Coronary artery (tissue), 2 donors: ENCODE data around the gene CHRM4.

Experiments used
- DNase-seq: peaks from one replicate; pipeline ENCODE4 v3.0.0-alpha.2; 2017; ENCODE audit warnings: low spot score
- H3K27ac ChIP-seq, 2 donors: fragments of 200-600 bp; sonication (generic); one replicate each; pipeline ENCODE4 v1.5.1; 2016 to 2019
- H3K4me3 ChIP-seq: fragments of 200-600 bp; sonication (generic); 2 replicates; pipeline ENCODE4 v1.5.1; 2016; ENCODE audit warnings: mild to moderate bottlenecking, moderate library complexity
- TF ChIP-seq, protein P1 (sequence below): fragments of 200-600 bp; sonication (generic); IDR thresholded peaks from one replicate; pipeline ENCODE4 v1.5.1; 2019; ENCODE audit warnings: antibody characterized with exemption

CHRM4 gene

DNA sequence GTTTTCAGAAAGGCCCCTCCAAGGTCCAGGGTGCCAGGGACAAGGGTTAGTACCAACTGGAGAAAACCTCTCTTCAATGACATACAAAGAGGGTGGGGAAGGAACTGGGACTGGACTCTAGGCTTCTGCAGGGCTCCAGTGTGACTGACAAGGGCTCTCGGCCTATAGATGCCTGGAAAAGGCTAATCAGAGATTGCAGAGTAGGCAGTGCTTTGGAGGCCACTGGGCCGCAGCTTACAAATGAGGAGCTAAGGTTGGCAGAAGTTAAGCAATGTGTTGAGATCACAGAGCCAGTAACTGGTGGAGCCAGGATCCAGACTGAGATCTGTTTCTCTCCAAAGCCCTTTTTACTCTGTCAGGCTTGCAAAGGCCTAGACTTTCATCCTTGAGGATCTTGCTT lies 51.8 kb downstream of the CHRM4 start:
- Histone ChIP-seq H3K4me3 (no peak overlapping the region), H3K27ac (peak overlapping the region in 1 of 2 donors; percentile 54)
- TF ChIP-seq, protein P1, sequence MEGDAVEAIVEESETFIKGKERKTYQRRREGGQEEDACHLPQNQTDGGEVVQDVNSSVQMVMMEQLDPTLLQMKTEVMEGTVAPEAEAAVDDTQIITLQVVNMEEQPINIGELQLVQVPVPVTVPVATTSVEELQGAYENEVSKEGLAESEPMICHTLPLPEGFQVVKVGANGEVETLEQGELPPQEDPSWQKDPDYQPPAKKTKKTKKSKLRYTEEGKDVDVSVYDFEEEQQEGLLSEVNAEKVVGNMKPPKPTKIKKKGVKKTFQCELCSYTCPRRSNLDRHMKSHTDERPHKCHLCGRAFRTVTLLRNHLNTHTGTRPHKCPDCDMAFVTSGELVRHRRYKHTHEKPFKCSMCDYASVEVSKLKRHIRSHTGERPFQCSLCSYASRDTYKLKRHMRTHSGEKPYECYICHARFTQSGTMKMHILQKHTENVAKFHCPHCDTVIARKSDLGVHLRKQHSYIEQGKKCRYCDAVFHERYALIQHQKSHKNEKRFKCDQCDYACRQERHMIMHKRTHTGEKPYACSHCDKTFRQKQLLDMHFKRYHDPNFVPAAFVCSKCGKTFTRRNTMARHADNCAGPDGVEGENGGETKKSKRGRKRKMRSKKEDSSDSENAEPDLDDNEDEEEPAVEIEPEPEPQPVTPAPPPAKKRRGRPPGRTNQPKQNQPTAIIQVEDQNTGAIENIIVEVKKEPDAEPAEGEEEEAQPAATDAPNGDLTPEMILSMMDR: no peak
- no peak for DNase-seq

DNA sequence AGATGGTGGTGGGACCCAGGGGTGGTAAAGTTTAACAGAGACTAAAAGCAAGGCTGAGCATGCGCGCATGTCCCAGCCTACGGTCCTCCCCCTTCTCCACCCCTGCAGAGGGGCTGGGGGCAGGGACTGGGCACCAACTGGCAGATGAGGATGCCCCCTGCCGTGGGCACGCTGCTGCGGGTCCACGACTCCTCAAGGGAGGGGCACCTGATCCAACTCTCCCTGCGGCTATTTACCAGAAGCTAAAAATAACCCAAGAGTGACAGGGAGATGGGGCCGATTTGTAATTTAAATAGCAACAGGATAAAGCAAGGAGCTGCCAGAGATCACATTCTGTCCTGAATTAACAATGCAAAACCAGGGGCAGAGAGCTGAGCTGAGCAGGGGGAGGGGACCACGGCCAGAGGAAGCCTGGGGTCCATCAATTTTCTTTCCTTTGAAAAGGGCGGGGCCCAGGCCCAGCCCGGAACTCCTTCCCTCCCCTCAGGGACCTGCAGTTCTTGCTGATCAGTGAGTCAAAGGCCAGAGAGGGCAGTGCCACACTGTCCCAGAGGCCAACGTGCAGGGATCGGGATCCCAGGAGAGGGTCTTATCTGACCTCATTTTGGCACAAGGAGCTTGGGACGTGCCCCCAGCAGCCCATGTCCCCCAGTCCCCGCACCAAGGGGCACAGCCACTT lies 52.4 kb downstream of the CHRM4 start:
- Histone ChIP-seq H3K27ac (peak overlapping the region in 1 of 2 donors; percentile 60), H3K4me3 (peak overlapping the region; percentile 56)
- TF ChIP-seq, protein P1: no peak
- no peak for DNase-seq

DNA sequence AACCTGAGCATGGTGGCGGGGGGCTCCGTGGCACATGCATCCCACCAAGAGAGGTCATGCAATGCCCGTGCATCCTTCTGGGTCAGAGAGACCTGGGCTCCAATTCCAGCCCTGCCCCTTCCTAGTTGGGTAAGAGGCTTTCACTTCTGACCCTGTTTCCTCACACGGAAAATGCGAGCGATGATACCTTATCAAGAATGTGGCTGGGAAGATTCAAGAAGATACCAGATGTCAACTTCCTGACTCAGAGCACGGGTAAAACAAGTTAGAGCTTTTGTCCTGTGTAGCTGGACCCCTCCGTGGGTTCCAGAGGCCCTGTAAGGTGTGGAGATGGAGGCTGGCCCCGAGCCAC lies 53.0 kb downstream of the CHRM4 start:
- no peak for DNase-seq
- TF ChIP-seq, protein P1: no peak
- peak overlapping the region in 1 of 2 donors; percentile 60 for H3K27ac ChIP-seq
- H3K4me3 ChIP-seq: peak overlapping the region; percentile 56

DNA sequence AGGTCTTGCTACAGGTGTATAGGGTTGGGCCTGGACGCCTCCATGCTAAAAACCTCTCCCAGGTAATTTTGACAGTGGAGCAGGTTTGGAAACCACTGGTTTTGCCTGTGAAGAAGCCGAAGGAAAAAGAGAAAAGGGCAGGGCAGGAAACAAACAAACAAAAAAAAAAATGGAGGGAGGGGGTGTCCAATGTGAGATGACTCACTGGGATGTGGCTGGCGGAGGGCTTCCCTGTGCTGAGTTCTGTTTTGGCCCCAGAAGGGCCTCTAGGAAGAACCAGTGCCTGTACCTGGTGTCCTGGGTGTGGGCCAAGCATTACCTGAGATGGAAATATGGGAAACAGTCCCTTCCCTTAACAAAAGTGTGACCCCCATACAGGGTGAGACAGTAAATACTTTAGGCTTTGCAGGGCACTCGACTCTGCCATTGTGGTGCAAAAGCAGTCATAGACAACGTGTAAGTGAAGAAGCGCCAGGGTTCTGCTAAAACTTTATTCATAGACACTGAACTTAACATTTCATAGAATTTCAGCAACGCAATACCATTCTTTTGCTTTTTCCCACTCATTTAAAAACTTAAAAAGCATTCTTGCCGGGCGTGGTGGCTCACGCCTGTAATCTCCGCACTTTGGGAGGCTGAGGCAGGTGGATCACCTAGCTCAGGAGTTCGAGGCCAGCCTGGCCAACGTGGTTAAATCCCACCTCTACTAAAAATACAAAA lies 53.8 kb downstream of the CHRM4 start:
- H3K4me3 ChIP-seq: no peak overlapping the region
- TF ChIP-seq, protein P1: no peak
- no peak overlapping the region for H3K27ac ChIP-seq
- no peak for DNase-seq

DNA sequence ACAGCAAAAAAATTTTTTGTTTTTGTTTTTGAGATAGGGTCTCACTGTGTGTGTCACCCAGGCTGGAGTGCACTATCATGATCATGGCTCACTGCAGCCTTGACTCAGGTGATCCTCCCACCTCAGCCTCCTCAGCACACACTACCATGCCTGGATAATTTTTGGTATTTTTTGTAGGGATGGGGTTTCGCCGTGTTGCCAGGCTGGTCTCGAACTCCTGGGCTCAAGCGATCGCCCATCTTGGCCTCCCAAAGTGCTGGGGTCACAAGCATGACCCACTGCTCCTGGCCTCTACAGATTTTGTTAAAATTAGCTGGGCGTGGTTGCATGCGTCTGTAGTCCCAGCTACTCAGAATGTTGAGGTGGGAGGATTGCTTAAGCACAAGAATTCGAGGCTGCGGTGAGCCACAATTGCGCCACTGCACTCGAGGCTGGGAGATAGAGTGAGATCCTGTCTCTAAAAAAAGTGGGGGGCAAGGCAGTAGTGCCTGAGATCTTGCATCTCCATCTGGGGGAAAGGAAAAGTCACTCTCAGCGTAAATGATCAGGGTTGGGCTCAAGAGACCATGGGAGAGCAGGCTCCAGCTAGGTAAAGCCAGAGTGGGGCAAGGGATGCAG lies 54.9 kb downstream of the CHRM4 start:
- no peak overlapping the region for H3K4me3 ChIP-seq
- no peak for DNase-seq
- TF ChIP-seq, protein P1: no peak
- H3K27ac ChIP-seq: no peak overlapping the region

DNA sequence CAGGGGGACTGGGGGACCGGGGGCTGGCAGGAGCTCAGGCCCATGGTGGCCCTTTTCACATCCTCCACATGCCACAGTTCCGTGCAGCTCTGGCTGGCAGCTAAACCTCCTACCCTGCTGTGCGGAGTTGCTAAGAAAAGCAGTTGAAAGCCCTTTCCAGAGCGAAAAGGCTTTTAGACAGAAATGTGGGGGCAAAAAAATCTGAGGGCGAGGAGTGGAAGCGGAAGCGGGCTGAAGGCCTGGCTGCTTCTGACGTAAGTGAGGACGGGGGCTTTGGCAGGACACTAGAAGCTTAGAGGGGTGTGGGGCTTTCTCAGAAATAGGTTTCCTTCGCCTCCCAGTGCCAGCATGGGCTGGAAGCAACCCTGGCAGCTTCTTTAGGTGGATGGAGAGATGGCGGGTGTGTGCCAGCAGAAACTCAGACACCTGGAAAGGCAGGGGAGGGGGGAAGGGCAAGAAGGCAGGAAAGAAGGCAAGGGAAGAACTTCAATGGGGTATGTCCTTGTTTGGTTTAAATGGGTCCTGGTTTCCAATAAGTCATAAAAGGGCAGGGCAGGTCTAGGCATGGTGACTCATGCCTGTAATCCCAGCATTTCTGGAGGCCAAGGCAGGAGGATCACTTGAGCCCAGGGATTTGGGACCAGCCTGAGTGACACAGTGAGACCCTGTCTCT lies 55.5 kb downstream of the CHRM4 start:
- Histone ChIP-seq H3K4me3 (no peak overlapping the region), H3K27ac (no peak overlapping the region)
- DNase-seq: no peak
- TF ChIP-seq, protein P1: no peak
